Activated CD8-positive, alpha-beta memory T cell treated with anti-CD3 and anti-CD28 coated beads for 24 hours (primary cell): ENCODE results near the gene IQCH.
"Not testable (repeated sequence)": the region's sequence is repeated elsewhere in the genome, so short reads cannot be mapped to it uniquely, and the experiment has no call there.

ENCODE experiments used
- DNase-seq: peaks from one replicate; pipeline ENCODE4 v3.0.0-alpha.2; 2020

IQCH gene

GRCh38 chr15:67361100-67361499 lies 106.5 kb downstream of the IQCH start:
- DNase-seq, result no peak

- DNase-seq, result not testable (repeated sequence)
Measured at GRCh38 chr15:67363712-67364111, 109.1 kb downstream of the IQCH start.

- DNase-seq, result no peak
Measured at GRCh38 chr15:67365994-67366393, 111.4 kb downstream of the IQCH start.

GRCh38 chr15:67366904-67367303 lies 112.3 kb downstream of the IQCH start:
- no peak for DNase-seq

- DNase-seq, result no peak
Measured at GRCh38 chr15:67369359-67369998, 114.9 kb downstream of the IQCH start.

GRCh38 chr15:67370206-67370954 lies 115.8 kb downstream of the IQCH start:
- DNase-seq, result no peak

GRCh38 chr15:67372543-67372942 lies 118.0 kb downstream of the IQCH start:
- no peak for DNase-seq

GRCh38 chr15:67372986-67373675 lies 118.5 kb downstream of the IQCH start:
- no peak for DNase-seq

GRCh38 chr15:67373971-67374370 lies 119.4 kb downstream of the IQCH start:
- no peak for DNase-seq

GRCh38 chr15:67379530-67379929 lies 124.9 kb downstream of the IQCH start:
- DNase-seq, result no peak

GRCh38 chr15:67380921-67381320 lies 126.3 kb downstream of the IQCH start:
- no peak for DNase-seq

- no peak for DNase-seq
Measured at GRCh38 chr15:67381416-67382045, 126.9 kb downstream of the IQCH start.

GRCh38 chr15:67382723-67383122 lies 128.1 kb downstream of the IQCH start:
- DNase-seq, result no peak

- no peak for DNase-seq
Measured at GRCh38 chr15:67383899-67384298, 129.3 kb downstream of the IQCH start.

GRCh38 chr15:67384761-67385160 lies 130.2 kb downstream of the IQCH start:
- DNase-seq, result no peak

GRCh38 chr15:67385971-67386370 lies 131.4 kb downstream of the IQCH start:
- no peak for DNase-seq

GRCh38 chr15:67386947-67387346 lies 132.4 kb downstream of the IQCH start:
- no peak for DNase-seq

GRCh38 chr15:67389975-67390374 lies 135.4 kb downstream of the IQCH start:
- DNase-seq, result no peak

- no peak for DNase-seq
Measured at GRCh38 chr15:67394873-67395639, 140.5 kb downstream of the IQCH start.

GRCh38 chr15:67396114-67396513 lies 141.5 kb downstream of the IQCH start:
- no peak for DNase-seq

- DNase-seq, result no peak
Measured at GRCh38 chr15:67397139-67397538, 142.6 kb downstream of the IQCH start.

- DNase-seq, result no peak
Measured at GRCh38 chr15:67399925-67400324, 145.3 kb downstream of the IQCH start.

- no peak for DNase-seq
Measured at GRCh38 chr15:67400890-67401289, 146.3 kb downstream of the IQCH start.
